ENCODE data around the gene TBXT.

DNA sequence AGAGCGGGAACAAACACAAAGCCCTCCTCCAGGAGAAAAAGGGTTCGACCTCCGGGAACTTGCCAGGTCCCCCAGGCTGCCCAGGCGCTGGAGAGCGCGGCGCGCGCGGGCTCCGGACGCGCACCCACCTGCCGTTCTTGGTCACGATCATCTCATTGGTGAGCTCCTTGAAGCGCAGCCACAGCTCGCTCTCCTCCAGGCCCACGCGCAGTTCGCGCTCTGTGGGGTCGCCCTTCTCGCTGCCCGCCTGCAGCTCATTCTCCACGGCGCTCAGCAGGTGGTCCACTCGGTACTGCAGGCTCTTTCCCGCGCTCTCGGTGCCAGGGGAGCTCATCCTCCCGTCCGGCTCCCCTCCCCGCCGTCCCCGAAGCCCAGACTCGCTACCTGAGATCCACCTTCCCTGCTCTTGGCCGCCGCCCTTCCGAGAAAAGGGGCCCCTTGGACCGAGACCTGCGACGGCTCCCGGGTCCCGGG, 356 bp downstream of the TBXT start:
- TF ChIP-seq ISL2 (CRISPR knock-in tag; IDR thresholded peaks at IDR 0.05) (no peak), IRF2 (CRISPR knock-in tag; IDR thresholded peaks at IDR 0.05) (no peak), ATF1 (CRISPR knock-in tag; IDR thresholded peaks at IDR 0.05) (no peak)
- TF ChIP-seq, protein P1, sequence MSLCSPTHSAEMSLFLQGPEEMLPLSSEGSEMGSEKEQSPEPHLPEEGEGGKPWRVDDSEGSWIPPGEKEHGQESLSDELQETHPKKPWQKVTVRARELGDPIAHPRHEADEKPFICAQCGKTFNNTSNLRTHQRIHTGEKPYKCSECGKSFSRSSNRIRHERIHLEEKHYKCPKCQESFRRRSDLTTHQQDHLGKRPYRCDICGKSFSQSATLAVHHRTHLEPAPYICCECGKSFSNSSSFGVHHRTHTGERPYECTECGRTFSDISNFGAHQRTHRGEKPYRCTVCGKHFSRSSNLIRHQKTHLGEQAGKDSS (CRISPR knock-in tag; IDR thresholded peaks at IDR 0.05; ENCODE audit: borderline replicate concordance, low read depth) = no peak
